CD4-positive, alpha-beta T cell treated with Interleukin-17A for 4 hours (primary cell): ENCODE results near the gene NCCRP1.

ENCODE experiments used
- DNase-seq: peaks from one replicate; pipeline ENCODE4 v3.0.0-alpha.2; 2020; ENCODE audit warnings: mixed read lengths

The NCCRP1 gene

GRCh38 chr19:39166571-39167391 lies 30.0 kb upstream of the NCCRP1 start:
- DNase-seq: no peak

DNA sequence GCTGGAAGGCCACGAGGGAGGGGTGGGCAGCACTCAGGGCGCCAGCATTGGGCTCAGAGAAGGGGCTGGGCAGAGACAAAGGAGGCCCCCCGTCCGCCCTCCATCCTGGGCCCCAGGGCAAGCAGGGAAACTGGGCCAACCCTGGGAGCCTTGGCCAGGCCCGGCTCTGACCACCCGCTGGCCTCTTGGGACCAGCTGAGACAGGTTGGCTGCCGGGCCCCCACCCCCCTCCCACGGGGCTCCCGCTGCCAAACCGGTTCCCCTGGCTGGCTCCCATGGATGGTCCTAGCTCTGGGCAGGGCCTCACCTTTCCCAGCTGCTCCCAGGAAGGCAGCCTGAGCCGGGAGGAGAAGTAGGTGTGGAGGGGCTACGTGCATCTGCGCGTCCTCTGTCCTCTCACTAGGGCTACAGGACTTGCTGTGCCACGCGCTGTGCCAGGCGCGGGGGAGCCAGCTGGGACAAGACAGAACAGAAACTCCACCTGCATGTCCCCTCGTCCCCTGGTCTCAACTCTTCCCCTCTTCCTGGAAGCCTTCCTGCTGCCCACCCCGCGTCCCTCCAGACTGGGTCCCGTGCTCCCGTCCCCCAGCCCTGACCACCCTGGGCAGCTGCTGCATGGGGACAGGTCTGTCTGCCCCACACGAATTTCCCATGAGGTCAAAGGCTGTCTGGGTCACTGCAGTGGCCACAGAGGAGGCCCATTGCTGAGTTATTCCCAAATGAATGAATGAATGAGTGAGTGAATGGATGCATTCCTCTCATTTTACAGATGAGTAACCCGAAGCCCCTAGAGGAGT lies 29.1 kb upstream of the NCCRP1 start:
- no peak for DNase-seq

DNA sequence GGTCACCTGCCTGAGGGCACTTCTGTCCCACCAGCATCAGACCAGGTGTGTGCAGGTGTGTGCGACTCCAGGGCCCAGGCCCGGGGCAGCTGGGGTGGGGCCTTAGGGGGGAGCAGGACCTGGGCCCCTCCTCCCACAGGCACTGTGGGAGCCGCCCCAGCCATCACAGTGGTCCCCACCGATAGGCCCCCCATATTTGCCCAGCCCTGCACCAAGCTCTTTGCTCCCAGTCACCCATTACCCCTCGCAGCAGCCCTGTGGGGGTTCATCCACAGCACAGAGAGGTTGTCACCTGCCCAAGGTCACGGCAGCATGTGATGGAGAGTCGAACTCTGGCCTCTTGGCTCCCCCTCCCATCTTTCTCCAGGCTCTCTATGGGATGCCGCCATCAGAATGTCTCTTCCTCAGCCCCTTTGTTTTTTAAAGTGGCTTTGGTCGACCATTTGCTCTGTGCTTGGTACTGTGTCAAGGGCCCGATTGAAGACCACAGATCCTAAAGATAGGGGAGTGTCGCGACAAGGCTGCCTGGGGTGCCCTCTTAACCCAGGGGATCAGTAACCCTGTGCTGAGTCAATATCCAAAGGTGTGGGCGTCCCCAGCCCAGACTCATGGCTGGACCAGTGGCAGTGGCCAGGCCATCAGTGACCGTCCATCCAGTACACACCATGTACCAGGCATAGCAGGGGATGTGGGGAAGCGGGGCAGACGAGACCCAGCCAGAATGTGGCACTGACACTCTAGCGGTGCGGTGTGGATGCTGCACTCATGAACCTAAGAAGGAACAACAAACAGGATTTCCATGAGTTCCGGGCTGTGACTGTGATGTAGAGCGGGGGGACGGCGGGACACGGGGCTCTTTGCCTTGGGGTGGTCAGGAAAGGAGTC lies 28.3 kb upstream of the NCCRP1 start:
- no peak for DNase-seq

- DNase-seq: no peak
Measured at GRCh38 chr19:39169143-39169810, 27.5 kb upstream of the NCCRP1 start.

DNA sequence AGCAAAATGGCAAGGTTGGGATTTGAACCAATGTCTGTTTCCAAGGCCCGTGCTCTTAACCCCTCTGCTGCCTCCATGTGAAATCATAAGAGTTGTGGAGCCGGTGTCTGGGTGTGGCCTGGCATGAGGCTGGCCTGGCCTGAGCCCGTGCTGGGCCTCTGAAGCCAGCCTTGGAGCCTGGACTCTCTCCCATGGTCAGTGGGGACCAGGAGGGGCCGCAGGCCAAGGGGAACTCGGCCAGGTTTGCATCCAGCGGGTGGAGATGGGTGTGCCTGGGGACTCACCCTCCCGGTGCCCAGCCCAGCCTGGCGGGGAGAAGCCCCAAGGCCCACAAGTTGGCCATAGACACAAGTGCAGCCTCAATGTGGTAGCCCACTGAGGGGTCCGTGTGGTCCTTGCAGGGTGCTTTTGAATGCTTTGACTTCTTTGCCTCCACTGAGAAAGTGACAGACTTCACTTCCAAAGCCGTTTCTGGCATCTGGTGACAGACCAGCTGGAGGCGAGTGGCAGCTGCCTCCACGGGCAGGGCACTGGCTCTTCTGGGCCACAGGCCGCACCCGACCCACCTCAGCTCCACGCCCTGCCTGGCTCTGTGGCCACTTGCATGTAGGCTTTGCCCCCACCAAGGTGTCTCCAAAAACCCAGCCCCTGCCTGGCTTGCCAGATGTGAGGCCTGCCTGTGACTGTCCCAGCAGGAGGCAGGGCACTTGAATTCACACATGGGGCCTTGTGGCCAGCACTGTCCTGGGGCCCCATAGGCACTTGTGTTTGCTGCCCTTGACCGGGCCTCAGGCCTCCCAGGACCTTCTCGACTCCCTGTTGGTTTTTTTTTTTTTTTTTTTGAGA lies 26.2 kb upstream of the NCCRP1 start:
- no peak for DNase-seq

- DNase-seq: no peak
Measured at GRCh38 chr19:39171479-39172465, 25.0 kb upstream of the NCCRP1 start.

DNA sequence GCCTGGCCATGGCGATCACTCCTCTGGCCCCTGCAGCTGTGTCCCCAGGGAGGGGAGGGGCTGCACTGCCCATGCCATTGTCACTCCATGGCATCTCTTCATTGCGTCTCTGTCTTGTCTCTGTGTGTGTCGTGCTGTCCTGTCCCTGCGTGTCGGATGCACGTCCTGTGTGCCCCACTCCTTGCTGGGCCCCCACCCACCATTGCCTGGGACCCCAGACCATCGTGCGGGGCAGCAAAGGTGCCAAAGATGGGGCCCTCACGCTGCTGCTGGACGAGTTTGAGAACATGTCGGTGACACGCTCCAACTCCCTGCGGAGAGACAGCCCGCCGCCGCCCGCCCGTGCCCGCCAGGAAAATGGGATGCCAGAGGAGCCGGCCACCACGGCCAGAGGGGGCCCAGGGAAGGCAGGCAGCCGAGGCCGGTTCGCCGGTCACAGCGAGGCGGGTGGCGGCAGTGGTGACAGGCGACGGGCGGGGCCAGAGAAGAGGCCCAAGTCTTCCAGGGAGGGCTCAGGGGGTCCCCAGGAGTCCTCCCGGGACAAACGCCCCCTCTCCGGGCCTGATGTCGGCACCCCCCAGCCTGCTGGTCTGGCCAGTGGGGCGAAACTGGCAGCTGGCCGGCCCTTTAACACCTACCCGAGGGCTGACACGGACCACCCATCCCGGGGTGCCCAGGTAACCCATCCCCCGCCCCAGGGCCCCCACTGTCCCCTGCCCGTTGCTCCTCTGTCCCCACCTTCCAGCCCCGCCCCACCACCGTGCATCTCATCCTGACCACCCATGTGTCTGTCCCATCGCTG lies 23.9 kb upstream of the NCCRP1 start:
- no peak for DNase-seq

DNA sequence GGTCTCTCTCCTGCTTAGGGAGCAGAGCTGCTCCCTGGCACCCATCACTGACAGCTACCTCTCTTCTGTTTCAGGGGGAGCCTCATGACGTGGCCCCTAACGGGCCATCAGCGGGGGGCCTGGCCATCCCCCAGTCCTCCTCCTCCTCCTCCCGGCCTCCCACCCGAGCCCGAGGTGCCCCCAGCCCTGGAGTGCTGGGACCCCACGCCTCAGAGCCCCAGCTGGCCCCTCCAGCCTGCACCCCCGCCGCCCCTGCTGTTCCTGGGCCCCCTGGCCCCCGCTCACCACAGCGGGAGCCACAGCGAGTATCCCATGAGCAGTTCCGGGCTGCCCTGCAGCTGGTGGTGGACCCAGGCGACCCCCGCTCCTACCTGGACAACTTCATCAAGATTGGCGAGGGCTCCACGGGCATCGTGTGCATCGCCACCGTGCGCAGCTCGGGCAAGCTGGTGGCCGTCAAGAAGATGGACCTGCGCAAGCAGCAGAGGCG lies 23.2 kb upstream of the NCCRP1 start:
- no peak for DNase-seq

DNA sequence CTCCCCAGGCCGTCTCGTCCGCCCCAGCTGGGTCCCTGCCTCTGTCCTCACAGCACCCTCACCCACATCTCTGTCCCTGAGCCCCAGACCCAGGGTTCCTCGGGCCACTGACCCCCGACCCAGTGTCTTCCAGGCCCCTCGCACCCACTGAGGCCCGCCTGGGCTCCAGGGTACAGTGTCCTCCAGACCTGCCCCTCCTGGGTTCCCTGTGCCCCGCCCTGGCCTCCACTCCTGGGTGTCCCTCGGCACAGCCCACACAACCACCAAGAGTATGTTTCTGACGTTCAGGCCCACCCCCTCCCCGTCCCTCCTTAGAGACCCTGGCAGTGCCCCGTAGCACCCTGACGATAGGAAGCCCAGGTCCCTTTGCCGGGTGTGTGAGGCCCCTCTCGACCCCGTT lies 22.6 kb upstream of the NCCRP1 start:
- DNase-seq: no peak

GRCh38 chr19:39174558-39175544 lies 21.9 kb upstream of the NCCRP1 start:
- no peak for DNase-seq

- no peak for DNase-seq
Measured at GRCh38 chr19:39175564-39175963, 21.2 kb upstream of the NCCRP1 start.

- DNase-seq: no peak
Measured at GRCh38 chr19:39177110-39177699, 19.6 kb upstream of the NCCRP1 start.

- DNase-seq: no peak
Measured at GRCh38 chr19:39177736-39178135, 19.0 kb upstream of the NCCRP1 start.

DNA sequence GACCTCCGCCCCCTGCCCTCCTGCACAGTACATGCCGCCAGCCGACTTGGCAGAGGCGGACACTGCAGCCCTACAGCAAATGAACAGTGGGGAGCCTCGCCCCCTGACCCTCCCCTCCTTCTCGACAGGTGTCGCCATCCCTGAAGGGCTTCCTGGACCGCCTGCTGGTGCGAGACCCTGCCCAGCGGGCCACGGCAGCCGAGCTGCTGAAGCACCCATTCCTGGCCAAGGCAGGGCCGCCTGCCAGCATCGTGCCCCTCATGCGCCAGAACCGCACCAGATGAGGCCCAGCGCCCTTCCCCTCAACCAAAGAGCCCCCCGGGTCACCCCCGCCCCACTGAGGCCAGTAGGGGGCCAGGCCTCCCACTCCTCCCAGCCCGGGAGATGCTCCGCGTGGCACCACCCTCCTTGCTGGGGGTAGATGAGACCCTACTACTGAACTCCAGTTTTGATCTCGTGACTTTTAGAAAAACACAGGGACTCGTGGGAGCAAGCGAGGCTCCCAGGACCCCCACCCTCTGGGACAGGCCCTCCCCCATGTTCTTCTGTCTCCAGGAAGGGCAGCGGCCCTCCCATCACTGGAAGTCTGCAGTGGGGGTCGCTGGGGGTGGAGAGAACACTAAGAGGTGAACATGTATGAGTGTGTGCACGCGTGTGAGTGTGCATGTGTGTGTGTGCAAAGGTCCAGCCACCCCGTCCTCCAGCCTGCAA lies 18.3 kb upstream of the NCCRP1 start:
- no peak for DNase-seq

DNA sequence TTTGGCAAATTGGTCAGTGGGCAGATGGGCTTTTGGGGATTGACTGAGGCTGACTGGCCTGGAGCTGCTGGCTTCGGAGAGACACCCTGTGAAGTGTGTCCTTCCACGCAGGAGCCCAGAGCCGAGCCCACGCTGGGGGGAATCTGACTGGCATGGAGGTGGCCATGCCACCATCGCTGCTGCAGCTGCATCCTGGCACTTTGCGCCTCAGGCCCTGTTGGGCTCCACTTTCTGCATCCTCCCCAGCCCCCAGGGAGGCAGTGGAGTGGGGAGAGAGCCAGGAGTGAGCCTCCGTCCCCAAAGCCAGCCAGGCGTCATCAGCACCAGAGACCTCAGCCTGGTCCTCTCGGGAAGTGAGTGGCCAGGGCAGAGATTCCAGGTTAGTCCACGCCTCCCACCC lies 17.0 kb upstream of the NCCRP1 start:
- DNase-seq: no peak

DNA sequence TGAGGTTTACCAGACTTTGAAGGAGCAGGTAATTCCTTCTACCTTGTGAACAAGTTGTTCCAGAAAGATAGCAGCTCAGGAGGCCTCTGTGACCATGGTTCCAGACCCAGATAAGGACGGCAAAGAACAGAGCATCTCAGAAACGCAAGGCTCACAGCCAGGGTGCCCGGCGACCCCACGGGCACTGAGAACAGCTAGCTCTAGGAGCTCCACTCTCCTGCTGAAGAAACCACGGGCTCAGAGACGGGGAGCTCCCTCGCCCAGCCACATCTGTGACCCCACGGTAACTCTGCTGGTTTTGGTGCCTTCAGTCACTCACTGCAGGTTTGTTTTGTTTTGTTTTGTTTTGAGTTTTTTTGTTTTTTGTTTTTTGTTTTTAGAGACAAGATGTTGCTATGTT lies 16.0 kb upstream of the NCCRP1 start:
- no peak for DNase-seq
